ENCODE results near the gene HNRNPA1. TPM values are rescaled to one million over a fixed set of nuclear protein-coding genes. Genes with fewer than 3 reads are reported as not detected.

The HNRNPA1 gene
- total and polyA plus RNA-seq, 9 of the 15 experiments (the other 6 are each of a cell fraction or from before 2014, with no cell fraction given) = 1,166 to 2,703 (median 1,815) TPM

- TF ChIP-seq ZFP91 (CRISPR knock-in tag; IDR thresholded peaks at IDR 0.05) (no peak), ZBTB43 (CRISPR knock-in tag; IDR thresholded peaks at IDR 0.05) (no peak), ZNF324 (CRISPR knock-in tag; IDR thresholded peaks at IDR 0.05) (no peak), ZNF609 (CRISPR knock-in tag; IDR thresholded peaks at IDR 0.05; ENCODE audit: borderline replicate concordance) (no peak), ZNF511 (CRISPR knock-in tag; IDR thresholded peaks at IDR 0.05) (0 out of 2 replicates have a peak, but pooled peaks have one; percentile 26), ZHX1 (conservative IDR thresholded peaks at IDR 0.05; ENCODE audit: low read length) (no peak), EP400 (IDR thresholded peaks at IDR 0.05) (no peak), RBFOX2 (IDR thresholded peaks at IDR 0.05; ENCODE audit: low read depth, low read length) (peak; percentile 74), SAP30 (IDR thresholded peaks at IDR 0.05; ENCODE audit: borderline replicate concordance, insufficient read depth, low read depth, low read length, poor library complexity, severe bottlenecking) (no peak), GTF2F1 (IDR thresholded peaks at IDR 0.05; ENCODE audit: low read depth, low read length) (no peak), BRF1 (IDR thresholded peaks at IDR 0.05; ENCODE audit: borderline replicate concordance, extremely low read depth, insufficient read length) (no peak)
- TF ChIP-seq, protein P1, sequence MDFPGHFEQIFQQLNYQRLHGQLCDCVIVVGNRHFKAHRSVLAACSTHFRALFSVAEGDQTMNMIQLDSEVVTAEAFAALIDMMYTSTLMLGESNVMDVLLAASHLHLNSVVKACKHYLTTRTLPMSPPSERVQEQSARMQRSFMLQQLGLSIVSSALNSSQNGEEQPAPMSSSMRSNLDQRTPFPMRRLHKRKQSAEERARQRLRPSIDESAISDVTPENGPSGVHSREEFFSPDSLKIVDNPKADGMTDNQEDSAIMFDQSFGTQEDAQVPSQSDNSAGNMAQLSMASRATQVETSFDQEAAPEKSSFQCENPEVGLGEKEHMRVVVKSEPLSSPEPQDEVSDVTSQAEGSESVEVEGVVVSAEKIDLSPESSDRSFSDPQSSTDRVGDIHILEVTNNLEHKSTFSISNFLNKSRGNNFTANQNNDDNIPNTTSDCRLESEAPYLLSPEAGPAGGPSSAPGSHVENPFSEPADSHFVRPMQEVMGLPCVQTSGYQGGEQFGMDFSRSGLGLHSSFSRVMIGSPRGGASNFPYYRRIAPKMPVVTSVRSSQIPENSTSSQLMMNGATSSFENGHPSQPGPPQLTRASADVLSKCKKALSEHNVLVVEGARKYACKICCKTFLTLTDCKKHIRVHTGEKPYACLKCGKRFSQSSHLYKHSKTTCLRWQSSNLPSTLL (IDR thresholded peaks at IDR 0.05) = no peak
Measured at GRCh38 chr12:54282949-54283593, 2.5 kb downstream of the HNRNPA1 start (continued).

Data from K562 (cell line).